ENCODE data around the gene ENDOG. TPM values are rescaled to one million over a fixed set of nuclear protein-coding genes. Genes with fewer than 3 reads are reported as not detected.
A peak's percentile ranks its signal among the peaks of the same experiment; 100 is the strongest.
"Not testable (repeated sequence)": the region's sequence is repeated elsewhere in the genome, so short reads cannot be mapped to it uniquely, and the experiment has no call there.

Gene ENDOG
- total RNA-seq, 1 experiment from 2014 or later, result 25.8 TPM

- H3K27ac Mint-ChIP-seq, result no peak overlapping the region
Observed at GRCh38 chr9:128774804-128775203, 43.5 kb upstream of the ENDOG start.

GRCh38 chr9:128780093-128780492 is 38.2 kb upstream of the ENDOG start:
- not testable (repeated sequence) for H3K27ac Mint-ChIP-seq, H3K4me3 Mint-ChIP-seq

More at GRCh38 chr9:128774804-128775203, 43.5 kb upstream of the ENDOG start:
- POLR2A ChIA-PET, result no interaction called here
- Mint-ChIP-seq H3K9me3 (peaks cover 6% of the 10 kb centered on the region; the same call in 1 of the 2 replicates), H3K4me3 (no peak overlapping the region), H3K4me1 (peaks cover 9% of the 10 kb centered on the region), H3K27me3 (ENCODE audit: low read depth) (peaks cover 11% of the 10 kb centered on the region), H3K36me3 (no peaks in the 10 kb centered on the region)
- DNase-seq (ENCODE audit: low spot score) (no peak), ATAC-seq (no peak)
- no peak for TF ChIP-seq TP53 (CRISPR knock-in tag; IDR thresholded peaks at IDR 0.05)
- 0 out of 2 replicates have a peak, but pooled peaks have one; percentile 30 for TF ChIP-seq ZNF512 (CRISPR knock-in tag; IDR thresholded peaks at IDR 0.05; ENCODE audit: borderline replicate concordance)
- CTCF ChIA-PET, result no interaction called here

GRCh38 chr9:128781187-128782070 is 36.9 kb upstream of the ENDOG start:
- Mint-ChIP-seq H3K9me3 (peaks cover 17% of the 10 kb centered on the region), H3K36me3 (peaks cover 2% of the 10 kb centered on the region), H3K4me1 (no peaks in the 10 kb centered on the region), H3K4me3 (no peak overlapping the region), H3K27me3 (ENCODE audit: low read depth) (peaks cover 22% of the 10 kb centered on the region), H3K27ac (no peak overlapping the region)
- no peak for ATAC-seq
- POLR2A ChIA-PET, result no interaction called here
- DNase-seq (ENCODE audit: low spot score), result no peak
- CTCF ChIA-PET, result no interaction called here
- no peak for TF ChIP-seq ZBTB43 (CRISPR knock-in tag; IDR thresholded peaks at IDR 0.05)
- TF ChIP-seq ZSCAN18 (CRISPR knock-in tag; IDR thresholded peaks at IDR 0.05), result no peak
- TF ChIP-seq AFF4 (CRISPR knock-in tag; IDR thresholded peaks at IDR 0.05; ENCODE audit: borderline replicate concordance), result no peak
- no peak for TF ChIP-seq STAT6 (CRISPR knock-in tag; conservative IDR thresholded peaks at IDR 0.05; ENCODE audit: low read depth)
- no peak for TF ChIP-seq ZNF263 (CRISPR knock-in tag; IDR thresholded peaks at IDR 0.05; ENCODE audit: low read depth)
- TF ChIP-seq MYBL2 (CRISPR knock-in tag; IDR thresholded peaks at IDR 0.05), result no peak
- no peak for TF ChIP-seq SOX15 (CRISPR knock-in tag; IDR thresholded peaks at IDR 0.05)
- no peak for TF ChIP-seq TCF7 (CRISPR knock-in tag; IDR thresholded peaks at IDR 0.05; ENCODE audit: low read depth)
- no peak for TF ChIP-seq CTCF (IDR thresholded peaks at IDR 0.05)
- no peak for TF ChIP-seq E2F5 (CRISPR knock-in tag; IDR thresholded peaks at IDR 0.05)
- no peak for TF ChIP-seq FOXK1 (CRISPR knock-in tag; IDR thresholded peaks at IDR 0.05)
- TF ChIP-seq E2F4 (CRISPR knock-in tag; IDR thresholded peaks at IDR 0.05; ENCODE audit: borderline replicate concordance, low read depth), result no peak

More at GRCh38 chr9:128780093-128780492, 38.2 kb upstream of the ENDOG start:
- H3K9me3 Mint-ChIP-seq, result peaks cover 17% of the 10 kb centered on the region
- ATAC-seq; CTCF ChIA-PET; POLR2A ChIA-PET; H3K36me3 Mint-ChIP-seq; H3K4me1 Mint-ChIP-seq; DNase-seq (ENCODE audit: low spot score): not testable (repeated sequence)
- peaks cover 22% of the 10 kb centered on the region for H3K27me3 Mint-ChIP-seq (ENCODE audit: low read depth)

All from WTC11 (cell line).